GM19455 (cell line): Measurements from ENCODE around the gene PGA5.
A peak's percentile ranks its signal among the peaks of the same experiment; 100 is the strongest.

Source experiments
- ATAC-seq: cut with Tn5 transposase; IDR thresholded peaks from one replicate; pipeline ENCODE4 v1.9.1; 2021; ENCODE audit not compliant: unreplicated experiment

The PGA5 gene

DNA sequence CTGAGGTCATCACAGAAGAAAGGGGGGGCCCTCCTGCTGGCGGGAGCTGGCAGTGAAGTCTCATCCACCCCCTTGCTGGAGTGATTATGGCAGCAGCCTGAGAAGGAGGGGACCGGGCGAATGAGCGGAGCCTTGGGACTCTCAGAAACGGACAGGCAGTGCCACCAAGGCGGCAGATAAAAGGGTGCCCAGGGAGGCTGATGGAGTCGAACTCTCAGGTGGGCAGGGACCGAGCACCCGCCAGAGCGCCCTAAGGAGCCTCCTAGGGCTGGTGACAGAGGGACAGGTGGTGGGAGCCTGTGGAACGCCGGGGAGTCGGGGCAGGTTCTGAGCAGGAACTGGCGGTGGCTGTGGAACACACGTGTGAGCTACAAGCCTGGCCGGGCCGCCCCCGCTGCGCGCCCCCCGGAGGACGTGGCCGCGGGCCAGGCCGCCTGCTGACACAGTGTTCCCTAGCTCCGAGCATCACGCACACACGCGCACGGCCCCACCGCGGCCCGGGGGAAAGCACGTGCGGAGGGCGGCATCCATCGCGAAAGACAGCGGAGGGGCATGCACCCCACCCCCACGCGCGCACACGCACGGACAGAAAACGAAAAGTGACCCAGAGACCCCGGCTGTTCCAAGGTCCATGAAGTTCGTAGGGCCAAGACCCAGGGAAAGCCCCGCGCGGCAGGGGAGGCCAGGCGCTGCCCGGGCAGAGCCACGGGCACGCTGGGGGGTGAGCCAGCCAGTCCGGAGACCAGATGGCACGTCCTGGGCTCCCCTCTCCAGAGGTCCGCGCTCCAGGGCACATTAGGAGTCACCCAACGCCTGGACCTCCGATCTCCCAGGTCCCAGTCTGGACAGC is 53.1 kb downstream of the PGA5 start:
- ATAC-seq: peak; percentile 32

DNA sequence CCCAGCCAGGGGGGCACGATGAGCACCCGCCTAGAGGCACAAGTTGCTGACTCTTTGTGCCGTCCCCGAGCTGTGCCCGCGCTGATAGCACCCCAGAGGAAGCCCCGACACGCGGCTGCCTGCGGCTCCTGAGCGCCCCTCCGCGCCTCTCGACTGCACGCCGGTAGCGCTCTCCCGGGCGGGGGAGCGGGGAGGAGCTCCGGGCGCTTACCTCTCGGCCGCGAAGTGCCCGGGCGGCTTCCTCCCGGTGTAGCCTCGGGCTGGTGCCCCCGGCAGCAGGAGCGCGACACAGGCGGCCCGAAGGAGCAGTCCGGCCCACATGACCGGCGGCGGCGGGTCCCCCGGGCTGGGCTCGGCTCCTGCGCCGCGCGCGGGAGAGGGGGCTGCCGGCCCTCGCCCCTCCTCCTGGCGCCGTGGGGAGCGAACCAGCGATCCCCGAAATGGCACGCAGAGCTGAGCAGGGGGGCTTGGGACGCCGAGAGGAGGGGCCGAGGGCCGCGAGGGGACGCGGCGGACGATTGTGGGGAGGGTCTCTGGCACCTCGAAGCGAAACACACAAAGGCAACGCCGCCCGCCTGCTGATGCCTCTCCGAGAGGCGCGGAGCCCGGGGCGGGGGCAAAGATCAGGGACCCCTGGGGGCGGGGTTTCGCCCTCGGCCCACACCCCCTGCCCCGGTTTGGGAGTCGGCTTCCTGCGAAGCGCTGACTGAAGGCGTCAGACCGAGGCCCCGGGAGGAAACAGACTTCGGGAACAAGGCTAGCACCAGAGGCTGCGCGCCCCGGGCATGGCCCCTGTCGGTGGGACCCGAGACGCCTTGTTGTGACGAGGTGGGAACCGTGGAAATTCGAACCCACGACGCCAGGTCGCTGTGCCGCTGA is 54.0 kb downstream of the PGA5 start, which contains the start of gene VWCE:
Gene VWCE, minus strand, starts transcription at position 600 of the 879 bp plus-strand sequence. Its CDS starts 279 bp downstream, at position 321.
- peak; percentile 67 for ATAC-seq

DNA sequence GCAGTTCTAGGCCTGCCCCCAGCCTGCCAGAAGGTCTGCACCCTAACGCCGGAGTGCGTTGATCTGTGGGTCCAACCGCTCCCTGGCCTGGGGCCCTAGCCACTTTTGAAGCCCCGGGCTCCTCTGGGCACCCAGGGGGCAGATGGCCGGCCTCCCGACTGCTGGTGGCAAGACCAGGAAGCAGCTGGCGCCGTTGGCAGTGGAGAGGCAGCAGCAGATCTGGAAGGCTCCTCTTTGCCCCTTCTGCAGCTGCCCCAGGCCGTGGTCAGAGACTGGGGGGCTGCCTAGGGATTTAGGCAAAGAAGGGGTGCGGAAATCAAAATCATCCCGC is 54.6 kb downstream of the PGA5 start:
- no peak for ATAC-seq

DNA sequence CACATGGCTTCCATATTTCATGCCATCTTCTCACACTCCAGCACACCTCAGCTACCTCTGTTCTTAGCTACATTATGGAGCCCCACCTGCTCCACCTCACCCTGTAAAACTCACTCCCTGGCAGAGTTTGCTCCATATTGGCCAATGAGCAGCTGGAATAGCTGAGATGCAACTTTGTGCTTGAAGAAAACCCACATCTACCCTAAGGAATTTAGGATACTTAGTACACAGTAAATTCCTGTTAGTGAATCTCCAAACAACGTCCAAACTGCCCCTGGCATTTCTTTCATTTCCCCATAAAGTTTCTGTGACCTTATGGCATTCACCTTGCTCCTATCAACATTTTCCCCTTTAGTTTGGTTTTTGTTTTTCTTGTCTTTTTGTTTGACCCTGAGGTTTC is 56.4 kb downstream of the PGA5 start:
- no peak for ATAC-seq

DNA sequence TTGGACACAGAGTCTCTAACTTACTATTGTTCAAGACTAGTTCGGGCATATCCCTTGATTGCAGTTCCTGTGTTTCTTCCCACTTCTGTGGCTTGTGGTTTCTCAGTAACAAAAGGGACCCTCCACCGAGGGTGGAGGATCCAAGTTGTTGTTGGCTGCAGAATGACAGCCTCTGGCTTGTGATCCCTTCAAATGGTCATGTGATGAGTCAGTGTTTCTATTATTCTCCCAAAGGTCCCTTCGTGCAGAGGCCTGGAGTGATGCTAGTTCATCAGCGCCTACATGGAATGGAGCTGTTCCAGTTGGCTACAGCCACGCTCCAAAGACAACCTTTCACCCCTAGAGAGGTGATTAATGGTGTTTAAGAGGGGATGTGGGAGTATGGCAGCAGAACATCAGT is 56.8 kb downstream of the PGA5 start:
- ATAC-seq: no peak

DNA sequence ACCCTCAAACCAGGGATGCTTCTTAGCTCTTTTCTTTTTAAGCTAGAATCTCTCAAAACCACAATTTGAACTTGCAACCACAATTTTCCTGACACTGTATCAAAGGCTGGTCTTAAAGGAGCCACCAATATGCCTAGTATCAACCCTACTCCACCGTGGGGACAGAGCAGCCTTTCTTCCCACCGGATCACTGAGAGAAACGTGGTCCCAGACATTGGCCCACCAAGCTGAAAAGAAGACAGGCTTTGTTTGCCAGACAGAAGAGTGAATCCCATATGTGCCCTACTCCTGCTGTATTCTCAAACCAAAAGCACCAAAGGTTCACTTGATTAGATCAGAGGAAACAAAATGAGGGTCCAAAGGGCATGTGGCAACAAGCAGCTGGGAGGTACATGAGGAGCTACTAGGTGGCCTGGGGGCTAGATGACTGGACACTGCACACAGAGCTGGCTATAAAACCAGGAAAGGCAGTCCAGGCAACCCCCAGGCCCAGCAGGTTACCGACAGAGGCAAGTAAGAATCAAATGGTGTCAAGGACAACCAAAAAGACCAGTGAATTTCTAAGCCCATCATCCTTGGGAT is 57.8 kb downstream of the PGA5 start:
- no peak for ATAC-seq
